Tibial nerve (tissue), 4 donors: ENCODE results near the gene UPF3B.
"Not testable (repeated sequence)": the region's sequence is repeated elsewhere in the genome, so short reads cannot be mapped to it uniquely, and the experiment has no call there.

ENCODE experiments used
- CTCF ChIP-seq, 5 experiments: fragments of 200-600 bp in 3 of 5; fragments of 450-650 bp in 2 of 5; sonication (generic) in 3 of 5; IDR thresholded peaks; one replicate each; pipeline ENCODE4 v1.5.1; 2016 to 2019; ENCODE audit warnings: antibody characterized with exemption in 5 of 5, mild to moderate bottlenecking in 3 of 5, moderate library complexity in 2 of 5
- EP300 ChIP-seq, 2 donors: sonication (generic); formaldehyde crosslinking; IDR thresholded peaks; one replicate each; pipeline ENCODE4 v1.6.1; 2017; ENCODE audit warnings: antibody characterized with exemption in 2 of 2, mild to moderate bottlenecking in 1 of 2
- POLR2A ChIP-seq, 2 donors: fragments of 450-650 bp; IDR thresholded peaks; one replicate each; pipeline ENCODE4 v1.6.1; 2017; ENCODE audit warnings: antibody characterized with exemption in 2 of 2, mild to moderate bottlenecking in 2 of 2, moderate library complexity in 2 of 2

GRCh38 chrX:119890626-119891025 is 37.9 kb upstream of the UPF3B start:
- not testable (repeated sequence) for TF ChIP-seq EP300, CTCF, POLR2A (IDR thresholded peaks at IDR 0.05)
